SKM-1 treated with dmso at 0.1 percent for 144 hours (cell line): Measurements from ENCODE around the gene RGS3.
"Not testable (repeated sequence)": the region's sequence is repeated elsewhere in the genome, so short reads cannot be mapped to it uniquely, and the experiment has no call there.

Experiments used
- DNase-seq: peaks from one replicate; lab custom pipeline; 2025; ENCODE audit not compliant: unreplicated experiment; lab: John Stamatoyannopoulos, UW

Gene RGS3

GRCh38 chr9:113463418-113464285, at the start of gene RGS3:
RGS3 (plus strand) TSS chr9:113463727; CDS start chr9:113463803, 76 bp downstream.
- no peak for DNase-seq

GRCh38 chr9:113416149-113416721, 47.3 kb upstream of the RGS3 start:
- no peak for DNase-seq

- no peak for DNase-seq
Observed at GRCh38 chr9:113417370-113417769, 46.2 kb upstream of the RGS3 start.

- DNase-seq = no peak
Observed at GRCh38 chr9:113421726-113422125, 41.8 kb upstream of the RGS3 start.

- no peak for DNase-seq
Observed at GRCh38 chr9:113425072-113425471, 38.5 kb upstream of the RGS3 start.

- no peak for DNase-seq
Observed at GRCh38 chr9:113426701-113427100, 36.8 kb upstream of the RGS3 start.

GRCh38 chr9:113427629-113428028, 35.9 kb upstream of the RGS3 start:
- no peak for DNase-seq

GRCh38 chr9:113428062-113428615, 35.4 kb upstream of the RGS3 start:
- DNase-seq = no peak

GRCh38 chr9:113431191-113431590, 32.3 kb upstream of the RGS3 start:
- DNase-seq = no peak

- DNase-seq = no peak
Observed at GRCh38 chr9:113436728-113437515, 26.6 kb upstream of the RGS3 start.

- not testable (repeated sequence) for DNase-seq
Observed at GRCh38 chr9:113437716-113438115, 25.8 kb upstream of the RGS3 start.

- no peak for DNase-seq
Observed at GRCh38 chr9:113444736-113445135, 18.8 kb upstream of the RGS3 start.

- peak; percentile 5 for DNase-seq
Observed at GRCh38 chr9:113446323-113446740, 17.2 kb upstream of the RGS3 start.

GRCh38 chr9:113449376-113449775, 14.2 kb upstream of the RGS3 start:
- no peak for DNase-seq

- no peak for DNase-seq
Observed at GRCh38 chr9:113452113-113452605, 11.4 kb upstream of the RGS3 start.

- DNase-seq = no peak
Observed at GRCh38 chr9:113454914-113455761, 8.4 kb upstream of the RGS3 start.

- no peak for DNase-seq
Observed at GRCh38 chr9:113456235-113456634, 7.3 kb upstream of the RGS3 start.

- no peak for DNase-seq
Observed at GRCh38 chr9:113461285-113461684, 2.2 kb upstream of the RGS3 start.

GRCh38 chr9:113461943-113462342, 1.6 kb upstream of the RGS3 start:
- DNase-seq = no peak

GRCh38 chr9:113462781-113463286, 693 bp upstream of the RGS3 start:
- DNase-seq = no peak
